ENCODE measurements around the gene SLC26A1.
A peak's percentile ranks its signal among the peaks of the same experiment; 100 is the strongest.

SLC26A1 gene

GRCh38 chr4:993111-994029 lies at the start of gene SLC26A1:
TSS of gene SLC26A1 (minus strand) at chr4:993404. CDS start at chr4:991703, 1,701 bp downstream.
- peak within 1 kb of the TSS; percentile 68 for H3K4me2 ChIP-seq (ENCODE audit: low read length)
- H4K20me1 ChIP-seq (ENCODE audit: insufficient read depth, low read length): no peaks in the 10 kb centered on the region
- no peak within 1 kb of the TSS for H3K27ac ChIP-seq (ENCODE audit: low read depth, low read length, poor library complexity, severe bottlenecking)
- peak within 1 kb of the TSS; percentile 52 for H3K4me3 ChIP-seq (ENCODE audit: low read depth, low read length, poor library complexity, severe bottlenecking)
- no peaks in the 10 kb centered on the region for H3K27me3 ChIP-seq (ENCODE audit: insufficient read depth, low read length)
- peak within 1 kb of the TSS; percentile 56 for H3K9ac ChIP-seq (ENCODE audit: low read length)
- H3K4me1 ChIP-seq (ENCODE audit: insufficient read depth, low read length, severe bottlenecking): peaks cover 21% of the 10 kb centered on the region
- no peaks in the 10 kb centered on the region for H3K36me3 ChIP-seq (ENCODE audit: insufficient read depth, low read length)
- H3K79me2 ChIP-seq (ENCODE audit: insufficient read depth, low read length): no peaks in the 10 kb centered on the region
- no peaks in the 10 kb centered on the region for H3K9me3 ChIP-seq (ENCODE audit: low read length)
- H3F3A ChIP-seq (ENCODE audit: insufficient read depth, low read length): no peaks in the 10 kb centered on the region
- no peaks in the 10 kb centered on the region for H3K9me2 ChIP-seq (ENCODE audit: low read depth, low read length)
- H2AFZ ChIP-seq (ENCODE audit: low read length): no peak within 1 kb of the TSS
- TF ChIP-seq, protein P1, sequence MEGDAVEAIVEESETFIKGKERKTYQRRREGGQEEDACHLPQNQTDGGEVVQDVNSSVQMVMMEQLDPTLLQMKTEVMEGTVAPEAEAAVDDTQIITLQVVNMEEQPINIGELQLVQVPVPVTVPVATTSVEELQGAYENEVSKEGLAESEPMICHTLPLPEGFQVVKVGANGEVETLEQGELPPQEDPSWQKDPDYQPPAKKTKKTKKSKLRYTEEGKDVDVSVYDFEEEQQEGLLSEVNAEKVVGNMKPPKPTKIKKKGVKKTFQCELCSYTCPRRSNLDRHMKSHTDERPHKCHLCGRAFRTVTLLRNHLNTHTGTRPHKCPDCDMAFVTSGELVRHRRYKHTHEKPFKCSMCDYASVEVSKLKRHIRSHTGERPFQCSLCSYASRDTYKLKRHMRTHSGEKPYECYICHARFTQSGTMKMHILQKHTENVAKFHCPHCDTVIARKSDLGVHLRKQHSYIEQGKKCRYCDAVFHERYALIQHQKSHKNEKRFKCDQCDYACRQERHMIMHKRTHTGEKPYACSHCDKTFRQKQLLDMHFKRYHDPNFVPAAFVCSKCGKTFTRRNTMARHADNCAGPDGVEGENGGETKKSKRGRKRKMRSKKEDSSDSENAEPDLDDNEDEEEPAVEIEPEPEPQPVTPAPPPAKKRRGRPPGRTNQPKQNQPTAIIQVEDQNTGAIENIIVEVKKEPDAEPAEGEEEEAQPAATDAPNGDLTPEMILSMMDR (IDR thresholded peaks at IDR 0.05; ENCODE audit: low read length): no peak
- TF ChIP-seq EZH2 (IDR thresholded peaks at IDR 0.05; ENCODE audit: borderline replicate concordance, low read length): no peak

DNA sequence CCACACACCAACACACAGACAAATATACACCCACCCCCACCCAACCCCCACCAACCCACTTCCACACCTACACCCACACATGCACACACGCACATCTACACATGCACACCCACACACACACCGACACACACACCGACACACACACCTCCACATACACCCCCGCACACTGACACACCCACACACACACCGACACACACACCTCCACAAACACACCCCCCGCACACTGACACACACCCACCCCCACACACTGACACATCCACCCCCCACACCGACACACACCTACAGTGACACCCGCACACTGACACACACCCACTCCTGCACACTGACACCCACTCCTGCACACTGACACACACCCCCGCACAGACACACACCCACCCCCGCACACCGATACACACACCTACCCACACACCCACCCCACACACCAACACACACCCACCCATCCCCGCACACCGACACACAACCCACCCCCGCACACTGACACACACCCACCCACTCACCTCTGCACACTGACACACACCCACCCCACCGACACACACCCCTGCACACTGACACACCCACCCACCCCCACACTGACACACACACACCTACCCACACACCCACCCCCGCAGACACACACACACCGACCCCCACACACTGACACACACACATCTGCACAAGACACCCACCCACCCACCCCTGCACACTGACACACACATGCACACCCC lies 49.3 kb upstream of the SLC26A1 start:
- H3K9ac ChIP-seq (ENCODE audit: low read length): no peak overlapping the region
- H3F3A ChIP-seq (ENCODE audit: insufficient read depth, low read length): no peaks in the 10 kb centered on the region
- H3K4me2 ChIP-seq (ENCODE audit: low read length): no peak overlapping the region
- no peaks in the 10 kb centered on the region for H3K9me2 ChIP-seq (ENCODE audit: low read depth, low read length)
- H3K79me2 ChIP-seq (ENCODE audit: insufficient read depth, low read length): no peaks in the 10 kb centered on the region
- H3K36me3 ChIP-seq (ENCODE audit: insufficient read depth, low read length): no peaks in the 10 kb centered on the region
- H3K9me3 ChIP-seq (ENCODE audit: low read length): no peaks in the 10 kb centered on the region
- no peaks in the 10 kb centered on the region for H4K20me1 ChIP-seq (ENCODE audit: insufficient read depth, low read length)
- TF ChIP-seq EZH2 (IDR thresholded peaks at IDR 0.05; ENCODE audit: borderline replicate concordance, low read length): no peak
- TF ChIP-seq, protein P1 (IDR thresholded peaks at IDR 0.05; ENCODE audit: low read length): no peak
- no peak overlapping the region for H3K27ac ChIP-seq (ENCODE audit: low read depth, low read length, poor library complexity, severe bottlenecking)
- no peak overlapping the region for H3K4me3 ChIP-seq (ENCODE audit: low read depth, low read length, poor library complexity, severe bottlenecking)
- no peaks in the 10 kb centered on the region for H3K4me1 ChIP-seq (ENCODE audit: insufficient read depth, low read length, severe bottlenecking)
- H2AFZ ChIP-seq (ENCODE audit: low read length): no peak overlapping the region
- H3K27me3 ChIP-seq (ENCODE audit: insufficient read depth, low read length): no peaks in the 10 kb centered on the region

GRCh38 chr4:1041936-1042330 lies 48.7 kb upstream of the SLC26A1 start:
- Histone ChIP-seq H3K79me2 (ENCODE audit: insufficient read depth, low read length) (no peaks in the 10 kb centered on the region), H3K4me3 (ENCODE audit: low read depth, low read length, poor library complexity, severe bottlenecking) (no peak overlapping the region), H3K27ac (ENCODE audit: low read depth, low read length, poor library complexity, severe bottlenecking) (no peak overlapping the region), H2AFZ (ENCODE audit: low read length) (no peak overlapping the region), H3K27me3 (ENCODE audit: insufficient read depth, low read length) (no peaks in the 10 kb centered on the region), H3K4me2 (ENCODE audit: low read length) (no peak overlapping the region), H3F3A (ENCODE audit: insufficient read depth, low read length) (no peaks in the 10 kb centered on the region), H4K20me1 (ENCODE audit: insufficient read depth, low read length) (no peaks in the 10 kb centered on the region), H3K9me3 (ENCODE audit: low read length) (no peaks in the 10 kb centered on the region), H3K36me3 (ENCODE audit: insufficient read depth, low read length) (no peaks in the 10 kb centered on the region), H3K4me1 (ENCODE audit: insufficient read depth, low read length, severe bottlenecking) (no peaks in the 10 kb centered on the region), H3K9ac (ENCODE audit: low read length) (no peak overlapping the region), H3K9me2 (ENCODE audit: low read depth, low read length) (no peaks in the 10 kb centered on the region)
- TF ChIP-seq EZH2 (IDR thresholded peaks at IDR 0.05; ENCODE audit: borderline replicate concordance, low read length): no peak
- TF ChIP-seq, protein P1 (IDR thresholded peaks at IDR 0.05; ENCODE audit: low read length): no peak
